Measurements from ENCODE around the gene TIGAR. TPM values are rescaled to one million over a fixed set of nuclear protein-coding genes. Genes with fewer than 3 reads are reported as not detected.

The TIGAR gene
- total and polyA plus RNA-seq, 7 experiments from 2014 or later: 4.4 to 15.8 (median 8.2) TPM

- H3K9me3 ChIP-seq (ENCODE audit: control insufficient read depth in 2 of 3, low read length in 3 of 3): no peaks in the 10 kb centered on the region
- no peak overlapping the region for H3K27ac ChIP-seq (ENCODE audit: low read depth, low read length)
- Mint-ChIP-seq H3K27ac (no peak overlapping the region), H3K9me3 (no peaks in the 10 kb centered on the region), H3K27me3 (no peaks in the 10 kb centered on the region), H3K4me1 (peaks cover 0 to 36% (median 9%) of the 10 kb centered on the region in 7 donors), H3K36me3 (peaks cover 0 to 39% (median 20%) of the 10 kb centered on the region in 5 donors), H3K4me3 (no peak overlapping the region)
- DNase-seq: no peak
- H3K27me3 ChIP-seq (ENCODE audit: control insufficient read depth in 2 of 2, insufficient read depth in 2 of 2, low read length in 2 of 2): no peaks in the 10 kb centered on the region
- H3K4me1 ChIP-seq (ENCODE audit: control insufficient read depth in 2 of 2, insufficient read depth in 2 of 2, low read length in 2 of 2): no peaks in the 10 kb centered on the region
- H3K4me3 ChIP-seq (ENCODE audit: low read length): no peak overlapping the region
- ATAC-seq: no peak
- POLR2A ChIA-PET: interaction anchor here (0.7 to 0.9 kb wide), 2 partner anchors 11 to 14 kb away, joined by 3 read pairs; partner anchors contain the start of gene TIGAR
- H3K36me3 ChIP-seq (ENCODE audit: control insufficient read depth in 2 of 3, insufficient read depth in 3 of 3, low read length in 3 of 3): peaks cover 0 to 13% (median 5%) of the 10 kb centered on the region in 3 experiments
- intact Hi-C loops (cut with micrococcal nuclease): no loop called here
- CTCF ChIA-PET: no interaction called here
Observed at GRCh38 chr12:4331842-4332241, 10.8 kb downstream of the TIGAR start.

- Mint-ChIP-seq H3K4me3 (no peak overlapping the region), H3K9me3 (peaks cover 0 to 14% (median 0%) of the 10 kb centered on the region in 11 donors), H3K36me3 (peaks cover 0 to 40% (median 19%) of the 10 kb centered on the region in 5 donors), H3K4me1 (no peaks in the 10 kb centered on the region), H3K27me3 (no peaks in the 10 kb centered on the region), H3K27ac (peak overlapping the region in 2 of 9 donors; percentile 53 to 72)
- Histone ChIP-seq H3K4me1 (ENCODE audit: control insufficient read depth in 2 of 2, insufficient read depth in 2 of 2, low read length in 2 of 2) (no peaks in the 10 kb centered on the region), H3K36me3 (ENCODE audit: control insufficient read depth in 2 of 3, insufficient read depth in 3 of 3, low read length in 3 of 3) (peaks cover 0 to 2% (median 0%) of the 10 kb centered on the region in 3 experiments), H3K27me3 (ENCODE audit: control insufficient read depth in 2 of 2, insufficient read depth in 2 of 2, low read length in 2 of 2) (no peaks in the 10 kb centered on the region), H3K4me3 (ENCODE audit: low read length) (no peak overlapping the region), H3K27ac (ENCODE audit: low read depth, low read length) (no peak overlapping the region), H3K9me3 (ENCODE audit: control insufficient read depth in 2 of 3, low read length in 3 of 3) (no peaks in the 10 kb centered on the region)
- ChIA-PET POLR2A (no interaction called here), CTCF (no interaction called here)
- intact Hi-C loops (cut with micrococcal nuclease): no loop called here
- ATAC-seq (no peak), DNase-seq (no peak)
Observed at GRCh38 chr12:4346931-4347330, 25.9 kb downstream of the TIGAR start.

- H3K27me3 ChIP-seq (ENCODE audit: control insufficient read depth in 2 of 2, insufficient read depth in 2 of 2, low read length in 2 of 2): no peaks in the 10 kb centered on the region
- peak in 7 of 9 donors; percentile 32 to 64 (median 53) for DNase-seq
- ChIA-PET POLR2A (no interaction called here), CTCF (interaction anchor here (0.7 kb wide), 1 partner anchor 178 kb away, joined by 3 read pairs; no protein-coding TSS in a partner anchor)
- peak overlapping the region in 7 of 9 donors; percentile 14 to 71 (median 51) for H3K27ac Mint-ChIP-seq
- no peak overlapping the region for H3K4me3 ChIP-seq (ENCODE audit: low read length)
- peak; percentile 90 for ATAC-seq
- no peaks in the 10 kb centered on the region for H3K4me1 ChIP-seq (ENCODE audit: control insufficient read depth in 2 of 2, insufficient read depth in 2 of 2, low read length in 2 of 2)
- no peaks in the 10 kb centered on the region for H3K9me3 Mint-ChIP-seq
- no peak overlapping the region for H3K27ac ChIP-seq (ENCODE audit: low read depth, low read length)
- peaks cover 0 to 10% (median 0%) of the 10 kb centered on the region in 3 experiments for H3K36me3 ChIP-seq (ENCODE audit: control insufficient read depth in 2 of 3, insufficient read depth in 3 of 3, low read length in 3 of 3)
- H3K4me1 Mint-ChIP-seq: peaks cover 0 to 9% (median 4%) of the 10 kb centered on the region in 7 donors
- H3K27me3 Mint-ChIP-seq: peaks cover 0 to 2% (median 0%) of the 10 kb centered on the region in 5 donors
- H3K36me3 Mint-ChIP-seq: peaks cover 0 to 19% (median 4%) of the 10 kb centered on the region in 5 donors
- intact Hi-C loops (cut with micrococcal nuclease): loop anchor here (1.0 to 5.0 kb wide), 5 partner anchors 68 to 405 kb away; partner anchors contain the start of genes AKAP3 (in 1 of the 2) and NDUFA9 (in 1 of the 2)
- no peaks in the 10 kb centered on the region for H3K9me3 ChIP-seq (ENCODE audit: control insufficient read depth in 2 of 3, low read length in 3 of 3)
- no peak overlapping the region for H3K4me3 Mint-ChIP-seq
Observed at GRCh38 chr12:4353785-4354208, 32.8 kb downstream of the TIGAR start.

- peaks cover 0 to 12% (median 0%) of the 10 kb centered on the region in 5 donors for H3K27me3 Mint-ChIP-seq
- Histone ChIP-seq H3K4me1 (ENCODE audit: control insufficient read depth in 2 of 2, insufficient read depth in 2 of 2, low read length in 2 of 2) (no peaks in the 10 kb centered on the region), H3K27ac (ENCODE audit: low read depth, low read length) (no peak overlapping the region), H3K9me3 (ENCODE audit: control insufficient read depth in 2 of 3, low read length in 3 of 3) (no peaks in the 10 kb centered on the region), H3K4me3 (ENCODE audit: low read length) (no peak overlapping the region), H3K27me3 (ENCODE audit: control insufficient read depth in 2 of 2, insufficient read depth in 2 of 2, low read length in 2 of 2) (no peaks in the 10 kb centered on the region), H3K36me3 (ENCODE audit: control insufficient read depth in 2 of 3, insufficient read depth in 3 of 3, low read length in 3 of 3) (peaks cover 0 to 10% (median 0%) of the 10 kb centered on the region in 3 experiments)
- peaks cover 0 to 16% (median 4%) of the 10 kb centered on the region in 5 donors for H3K36me3 Mint-ChIP-seq
- DNase-seq (no peak), ATAC-seq (no peak)
- peaks cover 0 to 9% (median 4%) of the 10 kb centered on the region in 7 donors for H3K4me1 Mint-ChIP-seq
- H3K4me3 Mint-ChIP-seq: no peak overlapping the region
- peaks cover 0 to 3% (median 0%) of the 10 kb centered on the region in 11 donors for H3K9me3 Mint-ChIP-seq
- intact Hi-C loops (cut with micrococcal nuclease): no loop called here
- POLR2A ChIA-PET: no interaction called here
- CTCF ChIA-PET: no interaction called here
- no peak overlapping the region for H3K27ac Mint-ChIP-seq
Observed at GRCh38 chr12:4355156-4356040, 34.4 kb downstream of the TIGAR start.

GRCh38 chr12:4356041-4356327 lies 35.0 kb downstream of the TIGAR start:
- POLR2A ChIA-PET: no interaction called here
- ATAC-seq (peak; percentile 53), DNase-seq (peak in 5 of 9 donors; percentile 3 to 50 (median 8))
- peaks cover 0 to 9% (median 4%) of the 10 kb centered on the region in 7 donors for H3K4me1 Mint-ChIP-seq
- H3K9me3 ChIP-seq (ENCODE audit: control insufficient read depth in 2 of 3, low read length in 3 of 3): no peaks in the 10 kb centered on the region
- peaks cover 0 to 10% (median 0%) of the 10 kb centered on the region in 3 experiments for H3K36me3 ChIP-seq (ENCODE audit: control insufficient read depth in 2 of 3, insufficient read depth in 3 of 3, low read length in 3 of 3)
- H3K4me1 ChIP-seq (ENCODE audit: control insufficient read depth in 2 of 2, insufficient read depth in 2 of 2, low read length in 2 of 2): no peaks in the 10 kb centered on the region
- intact Hi-C loops (cut with micrococcal nuclease): no loop called here
- peak overlapping the region in 2 of 9 donors; percentile 34 to 42 for H3K27ac Mint-ChIP-seq
- no peaks in the 10 kb centered on the region for H3K27me3 ChIP-seq (ENCODE audit: control insufficient read depth in 2 of 2, insufficient read depth in 2 of 2, low read length in 2 of 2)
- H3K4me3 ChIP-seq (ENCODE audit: low read length): no peak overlapping the region
- no peak overlapping the region for H3K27ac ChIP-seq (ENCODE audit: low read depth, low read length)
- H3K4me3 Mint-ChIP-seq: no peak overlapping the region
- CTCF ChIA-PET: no interaction called here
- H3K27me3 Mint-ChIP-seq: peaks cover 0 to 16% (median 0%) of the 10 kb centered on the region in 5 donors
- H3K36me3 Mint-ChIP-seq: peaks cover 0 to 13% (median 0%) of the 10 kb centered on the region in 5 donors
- peaks cover 0 to 4% (median 0%) of the 10 kb centered on the region in 11 donors for H3K9me3 Mint-ChIP-seq

GRCh38 chr12:4366090-4366489 lies 45.1 kb downstream of the TIGAR start:
- peaks cover 9 to 64% (median 24%) of the 10 kb centered on the region in 5 donors for H3K27me3 Mint-ChIP-seq
- ATAC-seq (no peak), DNase-seq (no peak)
- H3K27me3 ChIP-seq (ENCODE audit: control insufficient read depth in 2 of 2, insufficient read depth in 2 of 2, low read length in 2 of 2): no peaks in the 10 kb centered on the region
- ChIA-PET CTCF (interaction anchor here (0.6 kb wide), 1 partner anchor 16 kb away, joined by 3 read pairs; no protein-coding TSS in a partner anchor), POLR2A (no interaction called here)
- H3K4me3 ChIP-seq (ENCODE audit: low read length): no peak overlapping the region
- no peak overlapping the region for H3K27ac ChIP-seq (ENCODE audit: low read depth, low read length)
- no peaks in the 10 kb centered on the region for H3K9me3 Mint-ChIP-seq
- no peaks in the 10 kb centered on the region for H3K36me3 ChIP-seq (ENCODE audit: control insufficient read depth in 2 of 3, insufficient read depth in 3 of 3, low read length in 3 of 3)
- H3K4me3 Mint-ChIP-seq: no peak overlapping the region
- no peak overlapping the region for H3K27ac Mint-ChIP-seq
- H3K4me1 Mint-ChIP-seq: no peaks in the 10 kb centered on the region
- no peaks in the 10 kb centered on the region for H3K4me1 ChIP-seq (ENCODE audit: control insufficient read depth in 2 of 2, insufficient read depth in 2 of 2, low read length in 2 of 2)
- no peaks in the 10 kb centered on the region for H3K9me3 ChIP-seq (ENCODE audit: control insufficient read depth in 2 of 3, low read length in 3 of 3)
- intact Hi-C loops (cut with micrococcal nuclease): no loop called here
- H3K36me3 Mint-ChIP-seq: no peaks in the 10 kb centered on the region

Measured in naive thymus-derived CD4-positive, alpha-beta T cell (primary cell).